GM12892 (cell line): ENCODE data around the gene ERBB4.

Experiments used
- POLR2A ChIP-seq: IDR thresholded peaks from 2 replicates; pipeline ENCODE4 v1.6.1; 2011; ENCODE audit warnings: low read depth, low read length, control low read depth
- POLR2AphosphoS5 ChIP-seq: IDR thresholded peaks from 2 replicates; pipeline ENCODE4 v1.6.1; 2011; ENCODE audit warnings: low read depth, low read length, control low read depth

DNA sequence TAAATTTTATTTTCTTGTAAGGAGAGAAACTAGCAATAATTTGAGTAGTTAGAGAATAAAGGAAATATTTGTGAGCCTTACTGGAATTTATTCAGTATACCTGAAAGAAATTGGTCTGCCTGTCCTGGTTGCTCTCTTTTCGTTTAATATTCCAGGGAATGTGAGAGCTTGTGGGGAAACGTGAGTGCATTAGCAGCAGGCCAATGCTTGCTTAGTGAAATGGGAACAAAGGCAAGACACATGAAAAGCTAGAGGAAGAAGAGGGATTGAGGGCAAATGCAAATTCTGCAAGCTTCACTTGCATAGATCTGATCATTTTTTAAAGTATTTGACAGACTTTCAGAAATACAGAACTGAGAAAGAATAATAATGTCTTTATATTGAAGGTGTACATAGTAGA, 111.0 kb downstream of the ERBB4 start:
- TF ChIP-seq POLR2AphosphoS5: no peak
- TF ChIP-seq POLR2A: no peak
